HG03354 (cell line): ENCODE results near the gene HDAC9.

Experiments used
- ATAC-seq: cut with Tn5 transposase; IDR thresholded peaks from one replicate; pipeline ENCODE4 v1.9.1; 2021; ENCODE audit warnings: mild to moderate bottlenecking; ENCODE audit not compliant: unreplicated experiment, poor library complexity, severe bottlenecking

The HDAC9 gene

DNA sequence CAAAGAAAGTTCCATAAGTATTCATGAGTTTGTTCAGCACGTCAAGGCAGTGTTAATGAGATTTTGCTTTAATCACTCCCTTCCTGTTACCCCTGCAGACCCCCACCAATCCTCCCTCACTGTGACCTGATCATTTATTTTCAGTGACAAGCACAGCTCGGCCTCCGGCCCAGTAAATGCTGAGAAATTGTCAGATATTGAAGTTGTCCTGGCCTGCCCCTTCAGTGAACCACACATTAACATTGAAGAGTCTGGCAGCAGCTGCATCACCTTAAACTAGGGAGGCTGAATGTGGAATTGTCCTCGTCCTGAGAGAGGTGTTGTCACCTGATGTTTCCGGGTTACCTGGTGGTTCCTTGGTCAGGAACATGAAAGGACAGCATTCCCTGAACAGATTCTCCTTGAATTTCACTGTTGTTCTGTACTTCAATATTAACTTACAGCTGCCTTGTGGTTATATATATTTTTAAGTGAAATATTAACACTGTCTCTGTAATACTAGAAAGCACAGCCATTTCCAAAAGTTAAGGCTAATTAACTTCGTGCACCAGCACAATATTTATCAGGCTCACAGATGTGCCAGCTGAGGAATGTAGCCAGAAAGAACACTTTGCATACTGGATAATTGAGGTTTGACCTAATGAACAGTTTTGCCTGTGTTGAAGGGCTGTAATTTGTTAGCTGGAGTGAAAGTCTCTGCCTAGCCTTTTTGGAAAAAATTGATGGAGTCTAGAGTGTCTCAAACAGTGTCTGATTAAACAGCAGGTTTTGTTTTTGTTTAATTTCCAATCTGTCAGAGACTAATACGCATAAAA is 265.3 kb downstream of the HDAC9 start:
- ATAC-seq, result no peak

DNA sequence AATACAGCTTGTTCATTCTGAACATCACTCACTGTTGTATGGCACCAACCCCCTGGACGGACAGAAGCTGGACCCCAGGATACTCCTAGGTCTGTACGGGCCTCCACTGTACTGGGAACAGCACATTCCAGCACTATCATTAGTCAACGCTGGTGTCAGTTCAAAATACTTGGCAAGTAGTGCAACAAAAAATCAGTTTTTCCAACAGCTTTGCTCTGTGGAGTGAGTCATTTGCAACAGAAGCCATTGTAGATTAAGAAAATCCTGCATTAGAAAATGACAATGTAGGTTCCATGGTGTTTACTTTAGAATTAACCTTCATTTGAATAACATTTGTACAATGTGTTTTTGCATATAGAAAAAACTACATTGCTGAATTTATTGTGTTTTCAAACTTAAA is 266.6 kb downstream of the HDAC9 start:
- no peak for ATAC-seq

DNA sequence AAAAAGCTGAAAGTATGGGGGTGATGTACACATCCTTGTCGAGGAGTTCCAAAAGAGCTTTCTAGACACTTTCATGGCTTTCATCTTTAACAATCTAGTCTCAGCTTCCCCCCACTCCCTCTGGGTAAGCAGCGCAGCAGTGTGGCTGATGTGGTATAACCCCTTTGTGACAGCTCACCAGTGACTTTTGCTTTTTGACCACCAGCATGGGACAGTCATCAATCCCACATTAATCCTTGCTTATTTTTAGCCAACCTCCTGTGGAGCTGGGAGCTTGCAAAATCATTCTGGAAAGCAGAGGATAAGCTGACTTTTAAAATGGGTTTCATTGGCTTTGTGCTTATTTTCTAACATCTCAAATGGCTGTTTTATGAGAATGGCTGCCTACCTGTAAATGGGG is 272.7 kb downstream of the HDAC9 start:
- ATAC-seq, result no peak

DNA sequence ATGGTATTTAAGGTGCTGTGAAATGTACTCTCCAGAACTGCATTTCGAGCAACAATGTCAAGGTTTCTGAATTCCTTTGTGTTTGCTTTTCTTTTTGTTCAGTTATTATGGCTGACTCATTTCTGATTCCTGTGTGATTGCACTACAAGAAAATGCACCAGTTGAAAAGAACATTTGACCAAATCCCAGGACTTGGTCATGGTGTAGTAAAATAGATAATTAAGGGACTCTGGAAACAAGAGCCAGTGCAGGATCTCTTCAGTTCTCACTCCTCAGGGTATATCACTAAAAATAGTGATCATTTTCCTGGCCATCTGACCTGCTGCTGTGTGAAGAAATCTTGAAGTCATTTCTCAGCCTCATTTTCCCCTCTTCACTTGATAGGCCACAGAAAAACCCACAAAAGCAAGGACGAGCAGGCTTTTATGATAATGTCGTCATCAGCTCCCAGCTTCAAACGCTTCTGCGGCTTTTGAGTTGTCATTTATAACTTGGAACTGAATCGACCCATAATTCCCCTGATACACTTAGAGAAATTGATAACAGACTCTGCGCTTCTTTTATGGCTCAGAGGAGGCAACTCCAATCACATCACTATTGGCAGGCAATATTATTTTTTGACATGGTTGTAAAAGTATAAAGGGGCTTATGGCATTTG is 274.7 kb downstream of the HDAC9 start:
- ATAC-seq, result no peak

DNA sequence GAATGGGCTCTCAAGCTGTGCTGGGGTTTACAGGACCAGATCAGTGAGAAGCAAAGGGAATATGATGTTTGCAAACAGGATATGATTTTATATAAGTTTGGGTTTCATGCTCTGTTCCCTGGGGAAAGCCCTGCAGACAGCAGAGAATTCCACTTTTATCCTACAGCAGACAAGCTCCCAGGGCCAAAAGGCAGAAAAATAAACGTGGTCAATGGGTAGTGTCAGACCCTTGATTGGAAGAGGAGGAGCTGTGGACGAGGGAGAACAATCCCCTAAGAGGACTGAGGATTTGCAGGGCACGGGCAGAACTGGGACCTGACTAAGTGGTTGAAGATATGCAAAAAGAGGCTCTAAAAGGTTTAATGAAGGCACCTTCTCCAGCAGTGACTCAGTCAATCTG is 275.3 kb downstream of the HDAC9 start:
- no peak for ATAC-seq

DNA sequence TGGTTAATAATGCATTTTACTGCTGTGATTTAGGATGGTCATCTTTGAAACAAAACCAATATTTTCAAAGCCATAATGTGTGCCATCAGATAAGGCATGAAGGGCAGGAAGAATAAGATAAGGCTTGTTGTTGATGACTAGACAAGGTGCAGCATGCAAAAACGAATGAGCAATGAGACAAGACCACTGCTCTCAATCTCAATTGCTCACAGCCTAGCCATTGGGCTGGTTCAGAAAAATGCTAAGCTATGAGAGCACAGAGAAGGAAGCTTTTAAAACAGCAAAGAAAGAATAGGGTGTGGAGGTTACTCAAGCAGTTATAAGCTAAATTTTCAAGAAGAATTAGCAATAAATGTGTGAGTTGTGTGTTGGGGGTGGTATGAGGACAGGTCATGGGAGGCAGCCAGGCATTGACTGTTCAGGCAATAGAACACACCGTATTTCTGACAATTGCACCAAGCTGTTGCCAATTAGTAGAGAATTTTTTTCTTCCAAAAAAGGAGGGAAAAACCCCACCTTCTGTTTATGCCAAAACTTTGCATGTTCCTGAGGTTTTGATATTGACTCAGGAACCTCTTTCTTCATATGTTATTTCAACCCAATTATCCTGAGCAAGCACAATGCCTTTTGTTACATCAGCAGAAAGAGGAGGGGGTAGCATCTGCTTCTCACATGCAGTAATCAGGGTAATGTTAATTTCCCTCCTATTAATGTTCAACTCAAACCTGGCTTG is 276.5 kb downstream of the HDAC9 start:
- ATAC-seq, result no peak

DNA sequence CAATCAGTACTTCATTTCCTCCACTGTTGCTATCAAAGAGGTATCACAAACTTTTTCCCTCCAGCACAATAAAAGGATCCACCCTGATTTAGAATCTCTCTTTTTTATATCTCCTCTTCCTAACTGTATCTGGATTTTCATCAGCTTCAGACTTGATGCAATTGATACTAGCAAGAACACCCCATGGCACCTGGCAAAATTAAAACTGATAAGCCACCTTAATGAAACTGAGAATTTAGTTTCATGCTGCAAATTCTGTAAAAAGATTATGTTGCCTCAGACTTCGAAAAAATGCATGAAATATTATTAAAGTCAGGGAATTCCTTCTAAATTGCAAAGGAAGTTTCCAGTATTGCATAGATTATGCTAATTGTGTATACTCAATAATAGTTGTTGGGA is 277.0 kb downstream of the HDAC9 start:
- no peak for ATAC-seq

DNA sequence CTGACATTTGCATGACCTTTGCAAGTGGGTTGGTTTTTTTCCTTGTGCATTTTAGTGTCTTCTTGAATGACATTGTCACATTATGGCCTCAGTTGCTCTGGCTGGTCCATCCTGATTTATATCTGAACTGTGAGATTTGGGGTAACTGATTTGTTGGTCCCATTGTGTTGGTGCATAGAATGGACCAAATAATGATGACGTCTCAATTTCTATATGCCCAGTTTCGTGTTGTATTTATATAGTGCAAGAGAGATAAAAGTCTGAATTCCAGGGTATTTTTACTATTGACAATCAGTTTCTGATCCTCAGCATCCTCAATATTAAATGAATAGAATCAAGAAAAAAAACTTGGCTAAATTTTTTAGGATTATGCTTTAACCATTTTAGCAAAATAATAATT is 281.8 kb downstream of the HDAC9 start:
- ATAC-seq, result no peak

DNA sequence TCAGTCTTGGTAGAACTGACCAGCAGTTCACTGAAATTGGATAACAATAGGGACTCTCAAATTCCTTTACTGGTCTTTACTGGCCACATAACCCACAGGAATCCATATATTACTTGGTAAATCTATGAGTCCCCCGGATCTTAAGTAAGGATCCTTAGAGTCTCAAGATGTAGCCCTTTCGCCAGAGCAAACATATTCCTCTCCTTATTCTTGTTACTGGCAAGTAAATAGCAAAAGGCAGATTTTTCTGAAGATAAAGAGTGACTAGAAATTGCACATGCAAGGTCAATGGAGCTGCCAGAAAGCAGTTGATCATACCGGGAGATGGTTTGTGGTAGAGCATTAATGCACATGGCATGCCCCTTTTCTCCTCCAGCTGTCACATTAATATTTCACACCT is 283.0 kb downstream of the HDAC9 start:
- ATAC-seq, result no peak

DNA sequence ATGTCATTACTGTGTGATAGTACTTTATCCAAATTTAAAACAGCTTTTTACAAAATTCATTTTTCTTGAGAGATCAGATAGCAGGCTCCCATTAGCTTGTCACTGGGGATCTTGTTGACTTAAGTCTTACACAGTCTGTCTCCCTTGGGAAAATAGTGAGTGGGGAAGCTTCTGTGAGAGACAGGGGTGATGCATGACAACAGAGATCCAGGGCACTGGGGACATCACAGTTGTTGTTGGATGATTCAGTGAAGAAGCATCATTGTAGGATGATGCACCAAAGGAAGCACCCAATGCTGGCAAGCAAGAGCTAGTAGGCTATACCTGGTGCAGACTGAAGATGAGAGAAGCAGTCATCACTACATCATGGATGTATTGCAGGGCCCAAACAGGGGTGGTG is 284.7 kb downstream of the HDAC9 start:
- no peak for ATAC-seq

DNA sequence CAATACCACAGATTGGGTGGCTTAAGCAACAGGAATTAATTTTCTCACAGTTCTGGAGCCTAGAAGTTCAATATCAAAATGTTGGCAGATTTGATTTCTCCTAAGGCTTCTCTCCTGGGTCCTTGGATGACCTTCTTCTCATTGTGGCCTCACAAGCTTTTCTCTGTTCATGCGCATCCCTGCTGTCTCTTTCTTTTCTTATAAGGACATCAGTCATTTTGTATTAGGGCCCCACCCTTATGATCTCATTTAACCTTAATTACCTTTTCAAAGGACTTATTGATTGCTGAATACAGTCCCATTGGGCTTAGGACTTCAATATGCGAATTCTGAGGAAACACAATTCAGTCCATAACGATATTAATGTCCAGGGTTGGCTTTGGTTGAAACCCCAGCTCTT is 285.4 kb downstream of the HDAC9 start:
- no peak for ATAC-seq

DNA sequence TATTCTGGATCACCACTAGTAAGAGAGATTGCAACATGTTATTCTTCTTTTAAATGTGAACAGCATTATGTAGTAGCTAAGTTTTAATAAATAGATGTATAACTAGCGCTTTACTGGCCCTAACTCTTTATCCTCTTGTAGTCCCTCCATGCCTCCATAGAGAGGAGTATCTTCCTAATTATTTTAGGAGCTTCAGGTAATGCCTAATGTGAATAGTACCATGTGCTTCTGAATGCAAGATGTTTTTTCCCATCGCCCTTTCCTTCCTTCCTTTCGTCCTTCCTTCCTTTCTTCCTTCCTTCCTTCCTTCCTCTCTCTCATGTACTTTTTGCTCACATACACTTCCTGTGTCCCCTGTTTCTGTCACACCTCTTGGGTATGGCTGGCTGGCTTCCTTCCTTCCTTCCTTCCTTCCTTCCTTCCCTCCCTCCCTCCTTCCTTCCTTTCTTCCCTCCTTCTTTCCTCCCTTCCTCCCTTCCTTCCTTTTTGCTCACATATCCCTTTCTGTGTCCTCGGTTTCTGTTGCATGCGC is 290.7 kb downstream of the HDAC9 start:
- no peak for ATAC-seq

DNA sequence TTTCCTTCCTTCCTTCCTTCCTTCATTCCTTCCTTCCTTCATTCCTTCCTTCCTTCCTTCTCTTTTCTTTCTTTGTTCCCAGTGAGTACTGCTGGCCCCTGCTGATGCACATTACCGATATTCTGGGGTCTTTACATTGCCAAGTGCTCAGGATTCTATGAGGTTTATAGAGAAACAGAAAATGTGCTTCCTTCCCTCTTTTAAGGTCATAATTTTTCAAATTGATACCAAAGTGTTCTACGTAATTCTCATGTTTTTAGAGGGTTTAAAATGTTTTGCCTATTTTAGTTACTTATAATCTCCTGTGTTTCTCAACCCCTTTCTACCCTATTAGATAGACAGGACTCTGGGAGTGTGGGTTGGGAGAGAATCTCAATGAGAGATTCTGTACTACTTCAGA is 291.2 kb downstream of the HDAC9 start:
- no peak for ATAC-seq

DNA sequence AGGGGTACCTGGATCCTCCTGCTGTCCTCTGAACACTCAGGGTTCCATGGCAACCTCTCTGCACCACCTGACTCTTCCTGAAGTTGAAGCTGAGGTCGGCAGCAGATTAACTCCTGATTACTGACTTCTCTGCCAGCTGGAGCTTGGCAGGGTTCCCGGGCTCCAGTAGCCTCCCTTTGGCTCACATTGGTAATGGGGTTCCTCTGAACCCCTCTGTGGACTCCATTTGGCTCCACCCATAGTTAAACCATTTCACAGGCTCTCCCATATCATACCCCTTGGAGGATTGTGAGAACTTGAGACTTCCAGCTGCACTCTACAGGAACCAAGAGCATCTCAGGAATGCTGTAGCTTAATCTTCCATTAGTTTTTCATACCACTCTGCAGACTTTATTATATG is 292.5 kb downstream of the HDAC9 start:
- ATAC-seq, result no peak

DNA sequence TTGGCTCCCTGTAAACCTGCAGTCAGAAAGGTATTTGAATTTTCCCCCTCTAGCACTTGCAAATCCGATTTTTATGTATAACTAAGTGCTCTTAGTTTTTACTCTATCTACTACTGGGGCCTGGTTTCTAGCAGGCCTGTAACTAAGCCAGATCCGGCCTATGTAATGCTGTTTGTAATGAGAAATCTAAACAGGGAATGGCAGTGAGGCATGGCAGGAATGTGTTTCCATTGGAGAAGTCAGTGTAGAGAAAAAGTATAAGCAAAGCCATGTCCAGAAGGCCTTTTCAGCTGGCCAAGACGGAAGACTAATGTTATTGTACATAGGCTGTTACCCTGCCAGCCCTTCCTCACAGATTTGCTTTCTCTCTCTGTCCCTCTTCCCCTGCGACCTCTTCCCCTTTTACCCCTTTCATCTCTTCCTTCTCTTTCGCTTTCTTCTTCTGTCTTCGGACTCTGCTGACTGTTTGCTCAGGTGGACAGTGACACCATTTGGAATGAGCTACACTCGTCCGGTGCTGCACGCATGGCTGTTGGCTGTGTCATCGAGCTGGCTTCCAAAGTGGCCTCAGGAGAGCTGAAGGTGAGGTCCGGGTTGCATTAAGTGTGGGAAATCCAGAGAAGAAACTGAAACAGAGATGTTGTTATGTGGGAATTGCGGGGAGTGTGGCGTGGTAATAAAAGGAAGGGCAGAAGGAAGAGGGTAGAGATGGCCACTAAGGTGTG is 297.5 kb downstream of the HDAC9 start:
- no peak for ATAC-seq

DNA sequence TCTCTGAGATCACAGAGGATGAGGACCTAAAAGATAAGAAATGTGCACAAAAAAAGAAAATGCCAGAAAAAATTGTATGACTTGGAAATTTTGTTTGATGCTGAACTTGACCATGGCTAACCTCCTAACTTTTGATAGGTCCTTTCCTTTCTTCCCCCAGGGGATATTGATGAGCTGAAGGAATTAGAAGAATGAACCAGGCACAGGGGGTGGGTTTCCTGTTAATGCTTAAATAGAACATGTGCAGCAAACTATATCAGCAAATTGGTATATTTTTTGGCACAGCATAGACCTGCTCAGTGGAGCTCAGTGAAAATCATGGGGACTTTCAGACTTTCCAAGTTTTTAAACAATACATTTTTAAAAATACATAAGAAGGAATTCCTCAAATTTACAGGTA is 300.7 kb downstream of the HDAC9 start:
- ATAC-seq, result no peak

DNA sequence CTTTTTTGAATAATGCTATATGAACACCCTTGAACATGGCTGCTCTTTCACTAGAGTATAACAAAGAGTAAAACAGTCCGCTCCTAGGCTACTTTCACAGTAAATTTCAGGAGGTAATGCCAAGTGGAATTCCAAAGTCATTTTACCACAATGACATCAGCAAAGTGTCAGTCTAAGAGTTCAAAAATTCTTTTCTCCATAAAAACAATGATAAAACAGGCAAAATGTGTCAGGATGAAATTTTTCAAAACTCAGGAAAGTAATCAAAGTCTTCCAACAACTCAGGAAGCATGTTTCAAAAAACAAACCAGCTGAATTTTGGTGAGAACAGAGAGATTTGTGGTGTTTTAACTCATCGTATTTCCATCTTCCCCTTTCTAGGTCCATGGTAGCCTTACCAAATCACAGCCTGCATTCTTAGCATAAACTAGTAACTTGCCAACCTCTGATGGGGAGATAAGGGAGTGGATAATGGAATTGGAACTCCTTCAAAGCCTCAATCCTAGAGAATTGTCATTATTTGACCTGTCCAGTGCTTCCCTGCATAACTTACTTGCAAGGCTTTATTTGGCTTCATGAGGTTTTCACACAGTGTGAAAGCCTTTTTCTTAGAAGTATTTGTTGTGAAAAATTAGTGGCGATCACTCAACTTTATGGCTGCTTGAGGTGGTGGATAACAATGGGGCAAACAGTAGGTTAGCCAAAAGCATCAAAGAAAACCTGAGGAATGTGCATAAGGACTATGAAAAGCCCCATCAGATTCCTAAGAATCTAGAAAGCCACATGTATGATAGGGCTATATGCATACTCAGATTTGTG is 302.7 kb downstream of the HDAC9 start:
- no peak for ATAC-seq

DNA sequence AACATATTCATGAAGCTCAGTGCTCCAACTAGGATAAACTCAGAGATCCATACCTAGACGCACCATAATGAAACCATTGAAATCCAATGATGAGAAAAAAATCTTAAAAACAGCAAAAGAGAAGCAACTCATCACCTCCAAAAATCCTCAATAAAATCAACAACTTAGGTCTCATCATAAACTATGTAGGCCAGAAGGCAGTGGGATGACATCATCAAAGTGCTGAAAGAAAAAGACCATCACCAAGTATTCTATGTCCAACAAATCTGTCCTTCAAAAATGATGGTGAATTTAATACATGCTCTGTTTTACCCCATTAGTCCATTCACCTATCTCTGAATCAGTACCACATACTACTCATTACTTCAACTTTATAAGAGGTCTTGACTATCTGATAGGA is 304.4 kb downstream of the HDAC9 start:
- no peak for ATAC-seq

DNA sequence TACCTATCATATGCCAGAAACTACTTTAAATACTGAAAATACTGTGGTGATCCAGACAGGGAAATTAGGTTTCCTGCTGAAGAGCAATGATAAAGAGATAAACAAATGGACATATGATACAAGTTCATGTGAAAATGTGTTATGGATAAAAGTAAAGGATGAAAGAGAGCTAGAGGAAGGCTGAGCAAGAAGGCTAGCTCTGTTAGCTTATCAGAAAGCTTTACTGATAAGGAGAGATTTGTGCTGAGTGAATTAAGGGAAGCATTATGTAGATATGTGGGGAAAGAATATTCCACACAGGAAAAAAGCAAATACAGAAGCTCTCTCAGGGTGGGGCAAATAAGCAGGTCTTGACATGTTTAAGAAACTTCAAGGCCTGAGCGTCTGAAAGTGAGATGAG is 308.4 kb downstream of the HDAC9 start:
- no peak for ATAC-seq
